Bladder microvascular endothelial cell (primary cell): ENCODE measurements around the gene TRIM71. TPM values are rescaled to one million over a fixed set of nuclear protein-coding genes. Genes with fewer than 3 reads are reported as not detected.

Experiments used
- total RNA-seq: library from RNA; depleted of rRNA; stranded (reverse); fragments of >200 nt; gene quantifications from 2 replicates; pipeline ENCODE4 v1.2.3, GENCODE V29; 2014

The TRIM71 gene
- under 0.01 TPM in 1 of 2 replicates, not detected in the other for total RNA-seq

GRCh38 chr3:32817558-32818228 is at the start of gene TRIM71:
TRIM71 (plus strand) TSS chr3:32817997; CDS start chr3:32818081, 84 bp downstream.

Other genes starting within 250 kb of the TRIM71 start
- 31.2 and 40.3 TPM in 2 replicates for gene DYNC1LI1, start 247.1 kb upstream of the TRIM71 start, total RNA-seq
- 19.8 and 31.7 TPM in 2 replicates for gene CNOT10, start 132.8 kb upstream of the TRIM71 start, total RNA-seq
- gene CCR4, start 133.6 kb downstream of the TRIM71 start, total RNA-seq: 0.16 and 0.25 TPM in 2 replicates